Measurements from ENCODE around the gene TFIP11.

TFIP11 gene

DNA sequence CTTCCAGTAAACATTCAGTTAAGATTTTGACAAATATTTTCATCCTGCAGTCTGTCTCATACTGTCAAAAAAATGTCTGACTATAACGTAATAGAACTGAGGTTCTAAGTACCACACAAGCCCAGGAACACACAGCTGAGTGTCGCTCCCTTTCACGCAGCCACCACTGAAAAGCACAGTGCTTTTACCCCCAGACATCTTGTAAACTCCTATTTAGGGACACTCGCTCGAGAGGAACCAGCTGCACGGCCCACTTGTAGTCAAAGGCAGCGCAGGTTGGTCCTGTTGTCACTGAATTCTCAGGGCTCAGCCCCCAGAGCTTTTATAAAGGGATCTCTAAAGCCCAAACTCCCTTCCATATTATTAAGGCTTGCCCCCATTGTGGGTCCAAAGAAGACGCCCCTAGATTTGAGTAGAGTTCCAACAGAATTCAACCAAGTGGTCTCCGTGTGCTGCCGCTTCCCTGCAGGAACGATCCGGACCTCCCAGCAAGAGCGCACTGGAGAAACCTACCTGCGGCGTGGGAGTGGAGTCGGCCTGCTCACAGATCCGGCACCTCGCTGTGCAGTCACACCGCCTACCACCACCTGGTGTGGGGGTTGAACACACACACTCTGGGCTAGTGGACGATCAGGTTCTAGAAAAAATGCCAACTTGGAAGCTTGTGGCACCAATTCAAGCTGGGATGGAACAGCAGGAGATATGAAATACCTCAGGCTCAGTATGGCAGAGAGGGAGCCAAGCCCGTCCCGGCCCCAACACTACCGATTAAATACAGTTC is 59.8 kb downstream of the TFIP11 start:
- H3K4me1 ChIP-seq (ENCODE audit: control insufficient read depth, insufficient read depth, low read length) = no peaks in the 10 kb centered on the region
- no peak overlapping the region for H3K9ac ChIP-seq (ENCODE audit: low read depth, low read length)
- no peaks in the 10 kb centered on the region for H3K27me3 ChIP-seq (ENCODE audit: control insufficient read depth, insufficient read depth, low read length)
- H3K9me3 ChIP-seq (ENCODE audit: control insufficient read depth, insufficient read depth, low read length) = no peaks in the 10 kb centered on the region
- no peak overlapping the region for H3K4me3 ChIP-seq (ENCODE audit: low read depth, low read length)
- H3K36me3 ChIP-seq (ENCODE audit: control insufficient read depth, insufficient read depth, low read length) = peaks cover 18% of the 10 kb centered on the region

DNA sequence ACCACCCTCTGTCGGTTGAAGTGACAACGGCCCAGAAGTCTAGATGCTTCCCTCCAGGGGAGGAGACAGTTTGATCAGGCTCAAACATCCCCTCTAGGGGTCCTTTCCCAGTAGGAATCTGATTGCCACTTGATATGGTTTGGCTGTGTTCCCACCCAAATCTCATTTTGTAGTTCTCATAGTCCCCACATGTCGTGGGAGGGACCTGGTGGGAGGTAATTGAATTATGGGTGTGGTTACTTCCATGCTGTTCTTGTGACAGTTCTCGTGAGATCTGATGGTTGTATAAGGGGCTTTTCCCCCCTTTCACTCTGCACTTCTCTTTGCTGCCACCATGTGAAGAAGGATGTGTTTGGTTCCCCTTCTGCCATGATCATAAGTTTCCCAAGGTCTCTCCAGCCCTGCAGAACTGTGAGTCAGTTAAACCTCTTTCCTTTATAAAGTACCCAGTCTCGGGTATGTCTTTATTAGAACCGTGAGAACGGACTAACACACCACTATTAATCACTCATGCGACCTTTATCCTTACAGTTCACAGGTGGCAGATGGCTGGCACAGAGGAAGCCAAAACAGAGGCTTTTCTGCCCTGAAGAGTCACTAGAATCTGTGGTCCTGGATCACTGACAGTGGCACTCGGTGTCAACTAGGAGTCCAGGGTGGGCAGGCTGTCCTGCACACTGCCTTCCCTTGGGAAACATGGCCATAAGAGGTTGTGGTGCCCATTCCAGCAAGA is 61.7 kb downstream of the TFIP11 start:
- Histone ChIP-seq H3K4me1 (ENCODE audit: control insufficient read depth, insufficient read depth, low read length) (no peaks in the 10 kb centered on the region), H3K9ac (ENCODE audit: low read depth, low read length) (no peak overlapping the region), H3K9me3 (ENCODE audit: control insufficient read depth, insufficient read depth, low read length) (no peaks in the 10 kb centered on the region), H3K27me3 (ENCODE audit: control insufficient read depth, insufficient read depth, low read length) (no peaks in the 10 kb centered on the region), H3K4me3 (ENCODE audit: low read depth, low read length) (no peak overlapping the region), H3K36me3 (ENCODE audit: control insufficient read depth, insufficient read depth, low read length) (peaks cover 16% of the 10 kb centered on the region)

DNA sequence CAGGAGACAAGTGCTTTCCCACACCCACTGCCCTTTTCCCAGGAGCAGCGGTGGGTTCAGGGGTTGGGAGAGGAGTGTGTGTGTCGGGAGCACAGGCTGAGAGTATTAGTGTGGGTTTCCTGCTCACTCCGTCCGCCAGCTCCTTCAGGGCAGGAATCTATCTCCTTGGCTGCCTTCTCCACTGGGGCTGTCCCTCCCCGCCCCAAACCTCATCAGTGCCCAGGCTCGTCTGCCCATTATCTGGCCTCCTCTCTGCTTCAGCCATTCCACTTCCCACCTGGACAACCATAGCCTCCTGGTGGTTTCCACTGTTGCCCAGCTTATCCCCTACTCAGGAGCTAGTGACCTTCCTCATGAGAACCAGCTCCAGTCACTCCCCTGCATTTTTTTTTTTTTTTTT is 63.3 kb downstream of the TFIP11 start:
- no peaks in the 10 kb centered on the region for H3K4me1 ChIP-seq (ENCODE audit: control insufficient read depth, insufficient read depth, low read length)

DNA sequence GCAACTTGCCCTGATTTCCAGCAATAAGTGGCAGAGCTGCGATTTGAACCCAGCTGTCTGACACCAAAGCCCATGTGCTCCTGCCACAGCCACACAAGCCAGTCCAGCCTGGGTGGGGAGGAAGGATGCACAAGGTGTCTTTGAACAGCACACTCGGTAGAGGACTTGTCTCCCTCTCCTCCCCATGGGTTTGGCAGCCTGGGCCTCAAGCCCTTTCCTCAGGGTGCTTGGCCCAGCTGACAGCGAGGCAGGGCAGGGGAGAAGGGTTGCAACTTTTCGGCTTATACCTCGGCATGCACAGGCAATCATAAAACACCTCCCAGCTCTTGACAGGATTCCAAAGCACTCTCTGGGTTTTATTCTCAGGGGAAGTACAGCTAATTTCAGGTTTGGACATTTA is 63.9 kb downstream of the TFIP11 start:
- Histone ChIP-seq H3K4me3 (ENCODE audit: low read depth, low read length) (no peak overlapping the region), H3K9me3 (ENCODE audit: control insufficient read depth, insufficient read depth, low read length) (no peaks in the 10 kb centered on the region), H3K36me3 (ENCODE audit: control insufficient read depth, insufficient read depth, low read length) (peaks cover 11% of the 10 kb centered on the region), H3K27me3 (ENCODE audit: control insufficient read depth, insufficient read depth, low read length) (no peaks in the 10 kb centered on the region), H3K4me1 (ENCODE audit: control insufficient read depth, insufficient read depth, low read length) (no peaks in the 10 kb centered on the region), H3K9ac (ENCODE audit: low read depth, low read length) (no peak overlapping the region)

More for the DNA sequence above, 63.3 kb downstream of the TFIP11 start:
- no peaks in the 10 kb centered on the region for H3K27me3 ChIP-seq (ENCODE audit: control insufficient read depth, insufficient read depth, low read length)
- H3K36me3 ChIP-seq (ENCODE audit: control insufficient read depth, insufficient read depth, low read length) = peaks cover 13% of the 10 kb centered on the region
- H3K9me3 ChIP-seq (ENCODE audit: control insufficient read depth, insufficient read depth, low read length) = no peaks in the 10 kb centered on the region
- H3K9ac ChIP-seq (ENCODE audit: low read depth, low read length) = no peak overlapping the region
- no peak overlapping the region for H3K4me3 ChIP-seq (ENCODE audit: low read depth, low read length)

DNA sequence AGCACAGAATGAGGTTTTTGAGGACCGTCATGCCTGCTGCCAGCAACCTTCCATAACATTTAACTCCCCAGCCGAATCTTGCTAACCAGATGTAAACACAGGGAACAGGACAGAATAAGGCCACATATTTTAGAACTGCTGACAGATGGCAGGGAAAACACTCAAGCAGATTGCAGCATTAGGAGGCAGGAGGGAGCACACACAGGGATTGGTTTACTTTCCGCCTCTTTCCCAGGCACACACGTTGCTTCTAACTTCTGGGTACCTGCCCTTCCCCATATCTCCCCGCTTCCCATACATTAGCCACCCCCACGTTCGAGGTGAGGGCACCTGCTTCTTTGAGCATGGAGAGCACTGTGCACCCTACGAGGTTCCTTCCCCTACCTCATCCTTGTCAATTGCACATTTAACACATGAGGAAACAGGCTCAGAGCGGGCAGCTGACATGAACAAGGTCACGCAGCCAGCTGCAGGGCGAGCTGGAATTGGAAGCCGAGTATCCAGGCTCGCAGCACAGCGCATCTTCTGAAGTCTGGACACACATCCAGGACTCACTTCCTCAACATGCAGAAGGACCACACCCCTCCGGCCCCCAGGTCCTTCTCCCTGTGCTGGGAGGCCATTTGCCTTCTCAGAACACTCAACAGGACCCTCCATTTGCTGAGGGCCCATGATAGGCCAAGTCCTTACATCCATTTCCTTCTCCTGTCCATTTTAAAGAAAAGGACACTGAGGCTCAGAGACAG is 64.5 kb downstream of the TFIP11 start:
- Histone ChIP-seq H3K4me3 (ENCODE audit: low read depth, low read length) (no peak overlapping the region), H3K36me3 (ENCODE audit: control insufficient read depth, insufficient read depth, low read length) (peaks cover 10% of the 10 kb centered on the region), H3K9me3 (ENCODE audit: control insufficient read depth, insufficient read depth, low read length) (no peaks in the 10 kb centered on the region), H3K27me3 (ENCODE audit: control insufficient read depth, insufficient read depth, low read length) (no peaks in the 10 kb centered on the region), H3K9ac (ENCODE audit: low read depth, low read length) (no peak overlapping the region), H3K4me1 (ENCODE audit: control insufficient read depth, insufficient read depth, low read length) (no peaks in the 10 kb centered on the region)

DNA sequence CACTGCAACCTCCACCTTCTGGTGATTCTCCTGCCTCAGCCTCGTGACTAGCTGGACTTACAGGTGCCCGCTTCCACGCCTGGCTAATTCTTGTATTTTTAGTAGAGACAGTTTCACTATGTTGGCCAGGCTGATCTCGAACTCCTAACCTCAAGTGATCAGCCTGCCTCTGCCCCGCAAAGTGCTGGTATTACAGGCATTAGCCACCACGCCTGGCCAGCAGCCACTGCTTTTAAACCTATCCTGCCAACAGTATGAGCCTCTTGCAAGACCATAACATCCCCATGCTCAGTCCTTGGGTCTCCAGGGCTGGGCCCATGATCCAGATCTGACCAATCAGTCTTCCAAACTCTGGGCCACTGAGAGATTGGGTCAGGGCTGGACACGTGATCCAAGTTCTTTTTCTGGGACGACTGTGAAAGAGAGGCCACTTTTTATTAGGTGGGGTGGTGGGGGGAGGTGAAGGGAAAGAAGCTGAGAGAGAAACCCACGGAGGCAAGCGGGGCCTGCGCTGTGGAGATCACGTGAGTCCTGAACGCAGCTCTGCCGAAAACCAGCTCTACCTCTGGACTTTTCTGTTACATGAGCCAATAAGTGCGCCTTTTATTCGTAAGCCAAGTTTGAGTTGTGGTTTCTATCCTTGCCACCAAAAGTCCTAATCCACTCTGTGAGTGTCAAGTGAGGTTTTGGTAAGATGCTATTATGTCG is 65.3 kb downstream of the TFIP11 start:
- no peak overlapping the region for H3K4me3 ChIP-seq (ENCODE audit: low read depth, low read length)
- H3K9me3 ChIP-seq (ENCODE audit: control insufficient read depth, insufficient read depth, low read length) = no peaks in the 10 kb centered on the region
- H3K4me1 ChIP-seq (ENCODE audit: control insufficient read depth, insufficient read depth, low read length) = peaks cover 3% of the 10 kb centered on the region
- no peak overlapping the region for H3K9ac ChIP-seq (ENCODE audit: low read depth, low read length)
- no peaks in the 10 kb centered on the region for H3K27me3 ChIP-seq (ENCODE audit: control insufficient read depth, insufficient read depth, low read length)
- peaks cover 11% of the 10 kb centered on the region for H3K36me3 ChIP-seq (ENCODE audit: control insufficient read depth, insufficient read depth, low read length)

DNA sequence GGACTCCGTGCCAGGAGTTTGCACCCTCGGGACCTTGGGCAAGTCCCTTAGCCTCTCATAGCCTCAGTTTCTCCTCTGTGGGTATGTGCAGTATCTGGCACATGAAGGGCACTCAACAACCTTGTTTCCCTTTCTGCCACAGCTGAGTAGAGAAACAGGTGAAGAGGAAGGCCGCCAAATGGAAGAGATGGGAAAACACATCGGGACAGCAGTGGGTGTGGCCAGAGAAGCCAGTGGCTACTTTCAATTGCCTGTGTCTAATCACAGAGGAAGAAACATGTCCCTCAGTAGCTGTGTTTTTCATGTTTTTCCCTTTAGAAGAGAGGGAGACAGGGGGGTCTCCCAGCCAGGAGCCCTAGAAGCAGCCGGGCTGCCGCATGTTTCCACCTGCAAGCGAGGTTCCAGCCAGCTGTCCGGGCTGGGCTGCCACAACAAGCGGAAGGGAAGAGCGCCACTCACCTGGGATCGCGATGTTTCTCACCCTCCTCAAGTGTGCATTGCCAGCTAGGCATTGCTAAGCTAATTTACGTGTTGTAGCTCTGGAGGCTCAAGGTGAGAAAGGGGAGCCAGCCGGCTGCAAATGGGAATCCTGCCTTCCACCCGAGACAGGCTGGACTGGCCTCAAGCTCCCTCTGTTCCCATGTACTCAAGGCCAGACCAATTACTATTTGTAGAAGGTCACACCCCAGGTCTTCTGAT is 66.5 kb downstream of the TFIP11 start:
- H3K9me3 ChIP-seq (ENCODE audit: control insufficient read depth, insufficient read depth, low read length) = no peaks in the 10 kb centered on the region
- peaks cover 11% of the 10 kb centered on the region for H3K36me3 ChIP-seq (ENCODE audit: control insufficient read depth, insufficient read depth, low read length)

DNA sequence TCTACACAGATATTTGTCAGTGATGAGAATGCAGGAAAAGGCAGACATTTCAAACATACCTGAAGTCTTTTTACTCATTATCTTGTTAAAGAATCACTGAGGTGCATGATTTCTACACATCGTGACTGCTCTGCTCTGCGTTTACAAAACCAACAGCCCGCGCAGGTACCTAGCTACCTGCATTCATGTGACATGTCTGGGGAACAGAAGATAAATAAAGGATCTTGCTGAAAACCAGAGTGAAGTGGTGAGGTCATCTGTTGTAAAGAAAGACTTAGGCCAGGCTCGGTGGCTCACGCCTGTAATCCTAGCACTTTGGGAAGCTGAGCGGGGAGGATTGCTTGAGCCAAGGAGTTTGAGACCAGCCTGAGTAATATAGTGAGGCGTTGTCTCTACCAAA is 67.5 kb downstream of the TFIP11 start:
- Histone ChIP-seq H3K9ac (ENCODE audit: low read depth, low read length) (no peak overlapping the region), H3K4me3 (ENCODE audit: low read depth, low read length) (no peak overlapping the region), H3K27me3 (ENCODE audit: control insufficient read depth, insufficient read depth, low read length) (no peaks in the 10 kb centered on the region), H3K9me3 (ENCODE audit: control insufficient read depth, insufficient read depth, low read length) (no peaks in the 10 kb centered on the region), H3K36me3 (ENCODE audit: control insufficient read depth, insufficient read depth, low read length) (peaks cover 8% of the 10 kb centered on the region), H3K4me1 (ENCODE audit: control insufficient read depth, insufficient read depth, low read length) (peaks cover 3% of the 10 kb centered on the region)

More for the DNA sequence above, 66.5 kb downstream of the TFIP11 start:
- H3K27me3 ChIP-seq (ENCODE audit: control insufficient read depth, insufficient read depth, low read length) = no peaks in the 10 kb centered on the region
- H3K4me1 ChIP-seq (ENCODE audit: control insufficient read depth, insufficient read depth, low read length) = peaks cover 3% of the 10 kb centered on the region
- no peak overlapping the region for H3K4me3 ChIP-seq (ENCODE audit: low read depth, low read length)
- H3K9ac ChIP-seq (ENCODE audit: low read depth, low read length) = no peak overlapping the region

DNA sequence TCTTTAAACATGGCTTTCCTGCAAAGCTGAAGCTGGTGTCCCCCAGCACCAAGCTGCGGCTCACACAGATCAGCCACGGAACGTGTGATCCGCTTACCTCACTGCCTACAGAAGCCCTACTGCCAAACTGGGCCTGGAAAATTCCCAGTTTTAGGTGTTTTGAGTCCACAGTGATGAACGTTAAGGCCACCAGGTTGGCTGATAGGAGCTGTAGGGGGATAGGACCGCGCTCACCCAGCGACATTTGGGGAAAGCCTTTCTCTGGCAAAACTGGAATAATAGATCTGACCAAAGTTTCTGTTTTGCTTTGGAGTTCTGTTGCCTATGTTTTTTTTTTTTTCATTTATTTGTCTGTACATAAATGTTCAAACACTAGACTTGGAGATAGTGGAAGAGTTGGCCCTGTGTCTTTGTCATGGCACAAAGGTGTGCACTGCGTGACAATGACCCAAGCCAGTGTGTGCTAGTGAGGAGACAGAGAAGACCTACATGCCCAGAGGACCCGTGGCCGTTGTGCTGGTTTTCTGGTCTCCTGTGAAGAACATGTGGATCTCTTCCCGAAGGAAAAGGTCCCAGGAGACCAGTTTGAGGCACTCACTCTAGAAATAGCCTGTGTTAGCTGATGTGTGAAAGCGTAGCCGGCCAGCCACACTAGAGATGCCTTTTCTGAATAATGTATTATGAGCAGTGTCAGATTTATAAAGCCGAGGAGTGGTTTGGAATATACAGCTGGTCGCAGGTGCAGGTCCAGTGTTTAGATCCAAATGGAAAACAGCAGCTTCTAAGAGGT is 68.2 kb downstream of the TFIP11 start:
- H3K27me3 ChIP-seq (ENCODE audit: control insufficient read depth, insufficient read depth, low read length) = no peaks in the 10 kb centered on the region

DNA sequence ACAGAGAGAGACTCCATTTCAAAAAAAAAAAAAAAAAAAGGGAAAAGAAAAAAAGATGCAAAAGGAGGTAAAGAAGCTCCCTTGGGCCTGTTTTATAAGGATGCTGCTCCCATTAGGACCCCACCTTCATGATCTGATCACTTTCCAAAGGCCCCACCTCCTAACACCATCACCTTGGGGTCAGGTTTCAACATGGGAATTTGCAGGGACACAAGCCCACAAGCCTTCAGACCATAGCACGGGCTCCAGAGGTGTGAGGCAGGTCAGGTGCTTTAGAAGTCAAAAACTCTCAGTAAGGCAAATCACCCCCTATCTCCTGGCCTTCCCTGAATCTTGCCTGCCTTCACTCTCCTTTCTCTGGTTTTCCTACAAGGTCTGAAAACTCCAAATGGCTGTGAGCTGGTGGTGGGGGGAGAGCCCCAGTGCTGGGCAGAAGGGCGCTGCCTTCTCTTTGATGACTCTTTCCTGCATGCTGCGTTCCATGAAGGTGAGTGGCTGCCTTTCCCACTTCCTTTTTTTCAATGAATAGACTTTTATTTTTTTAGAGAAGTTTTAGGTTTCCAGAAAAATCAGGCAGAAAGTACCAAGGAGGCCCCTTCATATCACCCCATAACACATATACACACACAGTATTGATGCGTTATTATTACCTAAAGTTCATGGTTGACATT is 70.1 kb downstream of the TFIP11 start:
- peaks cover 5% of the 10 kb centered on the region for H3K36me3 ChIP-seq (ENCODE audit: control insufficient read depth, insufficient read depth, low read length)
- no peaks in the 10 kb centered on the region for H3K9me3 ChIP-seq (ENCODE audit: control insufficient read depth, insufficient read depth, low read length)
- H3K4me1 ChIP-seq (ENCODE audit: control insufficient read depth, insufficient read depth, low read length) = peaks cover 3% of the 10 kb centered on the region
- no peak overlapping the region for H3K4me3 ChIP-seq (ENCODE audit: low read depth, low read length)
- no peak overlapping the region for H3K9ac ChIP-seq (ENCODE audit: low read depth, low read length)
- no peaks in the 10 kb centered on the region for H3K27me3 ChIP-seq (ENCODE audit: control insufficient read depth, insufficient read depth, low read length)

More for the DNA sequence above, 68.2 kb downstream of the TFIP11 start:
- H3K4me3 ChIP-seq (ENCODE audit: low read depth, low read length) = no peak overlapping the region
- no peaks in the 10 kb centered on the region for H3K9me3 ChIP-seq (ENCODE audit: control insufficient read depth, insufficient read depth, low read length)
- peaks cover 8% of the 10 kb centered on the region for H3K36me3 ChIP-seq (ENCODE audit: control insufficient read depth, insufficient read depth, low read length)
- H3K4me1 ChIP-seq (ENCODE audit: control insufficient read depth, insufficient read depth, low read length) = peaks cover 3% of the 10 kb centered on the region
- H3K9ac ChIP-seq (ENCODE audit: low read depth, low read length) = no peak overlapping the region

All from iPS-15b (cell line).